GM21825 (cell line): ENCODE measurements around the gene ATP9B.

ENCODE experiments used
- ATAC-seq: cut with Tn5 transposase; IDR thresholded peaks from one replicate; pipeline ENCODE4 v1.9.1; 2021; ENCODE audit warnings: mild to moderate bottlenecking, moderate library complexity; ENCODE audit not compliant: unreplicated experiment

ATP9B gene

GRCh38 chr18:79377187-79377891, 308.1 kb downstream of the ATP9B start:
- no peak for ATAC-seq

- ATAC-seq: peak; percentile 77
These were observed 309.5 kb downstream of the ATP9B start for GRCh38 chr18:79378536-79379250.

GRCh38 chr18:79379251-79379905, 310.2 kb downstream of the ATP9B start:
- ATAC-seq: no peak

- no peak for ATAC-seq
These were observed 311.0 kb downstream of the ATP9B start for GRCh38 chr18:79379931-79380815.

GRCh38 chr18:79380816-79381806, 311.9 kb downstream of the ATP9B start:
- ATAC-seq: no peak

- no peak for ATAC-seq
These were observed 312.7 kb downstream of the ATP9B start for GRCh38 chr18:79381811-79382311.

- ATAC-seq: no peak
These were observed 313.6 kb downstream of the ATP9B start for GRCh38 chr18:79382681-79383387.

- no peak for ATAC-seq
These were observed 314.3 kb downstream of the ATP9B start for GRCh38 chr18:79383388-79384056.

- ATAC-seq: no peak
These were observed 315.1 kb downstream of the ATP9B start for GRCh38 chr18:79384151-79384807.

- no peak for ATAC-seq
These were observed 315.6 kb downstream of the ATP9B start for GRCh38 chr18:79384834-79385233.

GRCh38 chr18:79385326-79385707, 316.1 kb downstream of the ATP9B start:
- no peak for ATAC-seq

GRCh38 chr18:79385708-79386341, 316.6 kb downstream of the ATP9B start:
- no peak for ATAC-seq

- no peak for ATAC-seq
These were observed 317.4 kb downstream of the ATP9B start for GRCh38 chr18:79386547-79386946.

GRCh38 chr18:79387214-79387613, 318.0 kb downstream of the ATP9B start:
- no peak for ATAC-seq

- ATAC-seq: no peak
These were observed 318.4 kb downstream of the ATP9B start for GRCh38 chr18:79387615-79388014.

- no peak for ATAC-seq
These were observed 318.8 kb downstream of the ATP9B start for GRCh38 chr18:79388043-79388442.

GRCh38 chr18:79389689-79390088, 320.5 kb downstream of the ATP9B start:
- no peak for ATAC-seq
